Measurements from ENCODE around the gene SLC25A17.
A peak's percentile ranks its signal among the peaks of the same experiment; 100 is the strongest.
"Not testable (repeated sequence)": the region's sequence is repeated elsewhere in the genome, so short reads cannot be mapped to it uniquely, and the experiment has no call there.

The SLC25A17 gene

GRCh38 chr22:40789131-40789530 lies 30.0 kb downstream of the SLC25A17 start:
- Histone ChIP-seq H2AFZ (ENCODE audit: insufficient read depth, low read length, poor library complexity) (no peak overlapping the region), H3K4me1 (ENCODE audit: control insufficient read depth in 1 of 2, insufficient read depth in 2 of 2, low read length in 2 of 2) (peaks cover 5% of the 10 kb centered on the region in 2 experiments), H3K4me2 (ENCODE audit: low read length) (no peak overlapping the region), H3K4ac (ENCODE audit: low read depth, low read length) (no peak overlapping the region), H3K27me3 (ENCODE audit: insufficient read depth, low read length) (no peaks in the 10 kb centered on the region), H2AK5ac (ENCODE audit: low read length) (no peak overlapping the region), H3K14ac (ENCODE audit: low read length) (no peak overlapping the region), H2BK5ac (ENCODE audit: low read depth, low read length, poor library complexity) (no peak overlapping the region), H3K4me3 (ENCODE audit: low read depth, low read length) (no peak overlapping the region), H4K12ac (ENCODE audit: low read depth, low read length) (peak overlapping the region; percentile 11), H3K27ac (ENCODE audit: low read depth, low read length) (no peak overlapping the region), H3K79me2 (ENCODE audit: control insufficient read depth, insufficient read depth, low read length, poor library complexity) (no peaks in the 10 kb centered on the region), H3K9me3 (ENCODE audit: insufficient read depth, low read depth, low read length) (no peaks in the 10 kb centered on the region), H3K79me1 (ENCODE audit: low read length) (no peaks in the 10 kb centered on the region), H4K91ac (ENCODE audit: low read depth, low read length) (no peak overlapping the region), H2BK12ac (ENCODE audit: low read length) (no peak overlapping the region), H3K9ac (ENCODE audit: low read length) (no peak overlapping the region), H2BK120ac (ENCODE audit: insufficient read depth, low read length, poor library complexity) (no peak overlapping the region), H3K18ac (ENCODE audit: low read length) (peak overlapping the region; percentile 3), H3K36me3 (ENCODE audit: control insufficient read depth in 1 of 2, insufficient read depth in 2 of 2, low read length in 2 of 2) (peaks cover 16 to 26% of the 10 kb centered on the region in 2 experiments), H4K8ac (ENCODE audit: low read depth, low read length) (no peak overlapping the region), H3K23ac (ENCODE audit: low read length) (no peak overlapping the region)
- no peak for DNase-seq
- WGBS (ENCODE audit: extremely low coverage, insufficient coverage, insufficient read length): no CpG with 5 or more reads among the region's 22 CpGs

DNA sequence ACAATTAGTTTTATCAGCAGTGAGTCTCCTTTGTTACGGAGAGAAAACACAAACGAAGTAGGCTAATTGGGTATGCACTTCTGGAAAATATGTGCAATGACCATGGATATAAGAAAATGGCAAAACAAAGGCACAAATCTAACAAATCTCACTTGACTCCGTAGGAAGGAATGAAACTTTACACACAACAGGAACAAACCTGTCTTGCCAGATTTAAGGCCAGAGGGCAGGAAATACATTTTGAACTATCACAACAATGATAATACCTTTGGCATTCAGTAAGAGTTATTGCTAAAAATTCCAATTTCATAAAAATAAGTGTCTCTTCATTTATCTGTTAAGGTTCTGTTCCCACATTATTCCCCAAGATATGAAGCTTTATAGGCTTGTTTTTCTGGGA lies 36.6 kb downstream of the SLC25A17 start:
- Histone ChIP-seq H3K23ac (ENCODE audit: low read length) (no peak overlapping the region), H3K4ac (ENCODE audit: low read depth, low read length) (no peak overlapping the region), H4K12ac (ENCODE audit: low read depth, low read length) (no peak overlapping the region), H3K4me3 (ENCODE audit: low read depth, low read length) (no peak overlapping the region), H2AFZ (ENCODE audit: insufficient read depth, low read length, poor library complexity) (no peak overlapping the region), H3K79me2 (ENCODE audit: control insufficient read depth, insufficient read depth, low read length, poor library complexity) (no peaks in the 10 kb centered on the region), H3K9me3 (ENCODE audit: insufficient read depth, low read depth, low read length) (no peaks in the 10 kb centered on the region), H2BK5ac (ENCODE audit: low read depth, low read length, poor library complexity) (no peak overlapping the region), H3K79me1 (ENCODE audit: low read length) (peaks cover 4% of the 10 kb centered on the region), H2AK5ac (ENCODE audit: low read length) (no peak overlapping the region), H4K8ac (ENCODE audit: low read depth, low read length) (no peak overlapping the region), H3K36me3 (ENCODE audit: control insufficient read depth in 1 of 2, insufficient read depth in 2 of 2, low read length in 2 of 2) (peaks cover 6 to 14% of the 10 kb centered on the region in 2 experiments), H3K18ac (ENCODE audit: low read length) (no peak overlapping the region), H3K4me2 (ENCODE audit: low read length) (peak overlapping the region; percentile 3), H4K91ac (ENCODE audit: low read depth, low read length) (no peak overlapping the region), H3K27me3 (ENCODE audit: insufficient read depth, low read length) (no peaks in the 10 kb centered on the region), H2BK12ac (ENCODE audit: low read length) (no peak overlapping the region), H3K27ac (ENCODE audit: low read depth, low read length) (no peak overlapping the region), H3K4me1 (ENCODE audit: control insufficient read depth in 1 of 2, insufficient read depth in 2 of 2, low read length in 2 of 2) (peaks cover 5 to 6% of the 10 kb centered on the region in 2 experiments), H2BK120ac (ENCODE audit: insufficient read depth, low read length, poor library complexity) (no peak overlapping the region), H3K14ac (ENCODE audit: low read length) (no peak overlapping the region), H3K9ac (ENCODE audit: low read length) (no peak overlapping the region)
- peak; percentile 78 to 98 for DNase-seq
- no CpG with 5 or more reads among the region's 3 CpGs for WGBS (ENCODE audit: extremely low coverage, insufficient coverage, insufficient read length)

GRCh38 chr22:40781749-40782148 lies 37.4 kb downstream of the SLC25A17 start:
- H3K4me3 ChIP-seq (ENCODE audit: low read depth, low read length): not testable (repeated sequence)
- peak overlapping the region; percentile 39 for H2BK5ac ChIP-seq (ENCODE audit: low read depth, low read length, poor library complexity)

DNA sequence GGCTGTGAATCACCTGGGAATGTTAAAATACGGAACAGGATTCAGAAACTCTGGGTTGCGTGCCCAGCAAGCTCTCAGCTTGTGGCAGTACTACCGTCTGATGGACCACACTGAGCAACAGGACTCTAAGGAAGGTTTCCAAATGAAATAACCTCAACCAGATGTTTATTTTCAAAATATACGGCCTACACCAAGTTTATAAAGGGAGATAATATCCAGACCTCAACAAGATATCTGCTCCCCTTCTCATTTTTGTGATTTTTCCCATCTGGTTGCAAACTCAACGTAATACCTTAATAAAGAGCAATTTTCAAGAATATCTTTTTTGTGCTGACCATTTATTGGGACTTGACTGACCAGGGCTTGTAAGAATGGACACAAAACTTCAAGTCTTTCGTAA lies 49.4 kb downstream of the SLC25A17 start:
- H2BK5ac ChIP-seq (ENCODE audit: low read depth, low read length, poor library complexity): no peak overlapping the region
- no peak overlapping the region for H4K12ac ChIP-seq (ENCODE audit: low read depth, low read length)
- DNase-seq: no peak
- H3K4ac ChIP-seq (ENCODE audit: low read depth, low read length): no peak overlapping the region
- H3K23ac ChIP-seq (ENCODE audit: low read length): no peak overlapping the region
- no peak overlapping the region for H3K4me2 ChIP-seq (ENCODE audit: low read length)
- H4K91ac ChIP-seq (ENCODE audit: low read depth, low read length): no peak overlapping the region
- no peak overlapping the region for H3K27ac ChIP-seq (ENCODE audit: low read depth, low read length)
- H2BK12ac ChIP-seq (ENCODE audit: low read length): no peak overlapping the region
- no peaks in the 10 kb centered on the region for H3K79me1 ChIP-seq (ENCODE audit: low read length)
- H3K36me3 ChIP-seq (ENCODE audit: control insufficient read depth in 1 of 2, insufficient read depth in 2 of 2, low read length in 2 of 2): peaks cover 23 to 24% of the 10 kb centered on the region in 2 experiments
- peaks cover 0 to 3% of the 10 kb centered on the region in 2 experiments for H3K4me1 ChIP-seq (ENCODE audit: control insufficient read depth in 1 of 2, insufficient read depth in 2 of 2, low read length in 2 of 2)
- no peak overlapping the region for H3K14ac ChIP-seq (ENCODE audit: low read length)
- no peak overlapping the region for H2AK5ac ChIP-seq (ENCODE audit: low read length)
- no peak overlapping the region for H3K18ac ChIP-seq (ENCODE audit: low read length)
- no peak overlapping the region for H2BK120ac ChIP-seq (ENCODE audit: insufficient read depth, low read length, poor library complexity)
- H4K8ac ChIP-seq (ENCODE audit: low read depth, low read length): no peak overlapping the region
- H3K4me3 ChIP-seq (ENCODE audit: low read depth, low read length): no peak overlapping the region
- H3K27me3 ChIP-seq (ENCODE audit: insufficient read depth, low read length): no peaks in the 10 kb centered on the region
- no peaks in the 10 kb centered on the region for H3K79me2 ChIP-seq (ENCODE audit: control insufficient read depth, insufficient read depth, low read length, poor library complexity)
- WGBS (ENCODE audit: extremely low coverage, insufficient coverage, insufficient read length): no CpG with 5 or more reads among the region's 6 CpGs
- H2AFZ ChIP-seq (ENCODE audit: insufficient read depth, low read length, poor library complexity): no peak overlapping the region
- H3K9me3 ChIP-seq (ENCODE audit: insufficient read depth, low read depth, low read length): no peaks in the 10 kb centered on the region
- no peak overlapping the region for H3K9ac ChIP-seq (ENCODE audit: low read length)

More at GRCh38 chr22:40781749-40782148, 37.4 kb downstream of the SLC25A17 start:
- peak overlapping the region; percentile 18 for H2BK120ac ChIP-seq (ENCODE audit: insufficient read depth, low read length, poor library complexity)
- H4K8ac ChIP-seq (ENCODE audit: low read depth, low read length); H3K18ac ChIP-seq (ENCODE audit: low read length); H3K27me3 ChIP-seq (ENCODE audit: insufficient read depth, low read length); H4K12ac ChIP-seq (ENCODE audit: low read depth, low read length); H3K4me2 ChIP-seq (ENCODE audit: low read length); H2AK5ac ChIP-seq (ENCODE audit: low read length); H3K79me2 ChIP-seq (ENCODE audit: control insufficient read depth, insufficient read depth, low read length, poor library complexity); H3K23ac ChIP-seq (ENCODE audit: low read length); H3K4me1 ChIP-seq (ENCODE audit: control insufficient read depth in 1 of 2, insufficient read depth in 2 of 2, low read length in 2 of 2); H3K4ac ChIP-seq (ENCODE audit: low read depth, low read length); H3K9me3 ChIP-seq (ENCODE audit: insufficient read depth, low read depth, low read length); H3K79me1 ChIP-seq (ENCODE audit: low read length); H2AFZ ChIP-seq (ENCODE audit: insufficient read depth, low read length, poor library complexity); H3K9ac ChIP-seq (ENCODE audit: low read length): not testable (repeated sequence)
- no CpG with 5 or more reads among the region's 14 CpGs for WGBS (ENCODE audit: extremely low coverage, insufficient coverage, insufficient read length)
- H4K91ac ChIP-seq (ENCODE audit: low read depth, low read length): peak overlapping the region; percentile 76
- peak overlapping the region; percentile 5 for H2BK12ac ChIP-seq (ENCODE audit: low read length)
- peaks cover 11 to 16% of the 10 kb centered on the region in 2 experiments for H3K36me3 ChIP-seq (ENCODE audit: control insufficient read depth in 1 of 2, insufficient read depth in 2 of 2, low read length in 2 of 2)
- peak overlapping the region; percentile 16 for H3K27ac ChIP-seq (ENCODE audit: low read depth, low read length)
- DNase-seq: peak; percentile 67 to 86
- H3K14ac ChIP-seq (ENCODE audit: low read length): peak overlapping the region; percentile 53
